ENCODE results near the gene CNBD2.
"Not testable (repeated sequence)": the region's sequence is repeated elsewhere in the genome, so short reads cannot be mapped to it uniquely, and the experiment has no call there.

The CNBD2 gene

DNA sequence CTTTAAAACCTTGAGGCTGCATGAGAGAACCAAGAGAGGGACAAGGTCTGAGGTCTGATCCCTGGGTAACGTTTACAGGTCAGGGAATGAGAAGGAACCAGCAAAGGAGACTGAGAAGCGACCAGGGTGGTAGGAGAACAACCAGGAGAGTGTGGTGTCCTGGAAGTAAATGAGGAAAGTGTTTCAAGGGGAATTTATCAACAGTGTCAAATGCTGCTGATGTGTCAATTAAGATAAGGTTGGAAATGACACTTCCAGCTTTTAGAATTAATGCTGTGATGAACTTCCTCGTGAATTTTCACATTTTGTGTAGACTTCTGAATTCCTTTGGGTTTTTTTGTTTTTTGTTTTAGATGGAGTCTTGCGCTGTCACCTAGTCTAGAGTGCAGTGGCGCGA is 83.7 kb downstream of the CNBD2 start:
- Histone ChIP-seq H3K4me3 (ENCODE audit: insufficient read depth, low read depth, low read length, poor library complexity, severe bottlenecking) (no peak overlapping the region), H3K27me3 (replicated peaks; ENCODE audit: control insufficient read depth, insufficient read depth, low read length, poor library complexity, severe bottlenecking) (no peaks in the 10 kb centered on the region), H3K9me3 (ENCODE audit: control insufficient read depth, low read length) (no peaks in the 10 kb centered on the region), H3K36me3 (ENCODE audit: control insufficient read depth, insufficient read depth, low read length) (no peaks in the 10 kb centered on the region), H3K4me1 (ENCODE audit: control insufficient read depth, insufficient read depth, low read length, poor library complexity, severe bottlenecking) (peaks cover 6% of the 10 kb centered on the region), H3K27ac (ENCODE audit: insufficient read depth, low read length, poor library complexity, severe bottlenecking) (no peak overlapping the region)
- no peak for DNase-seq

DNA sequence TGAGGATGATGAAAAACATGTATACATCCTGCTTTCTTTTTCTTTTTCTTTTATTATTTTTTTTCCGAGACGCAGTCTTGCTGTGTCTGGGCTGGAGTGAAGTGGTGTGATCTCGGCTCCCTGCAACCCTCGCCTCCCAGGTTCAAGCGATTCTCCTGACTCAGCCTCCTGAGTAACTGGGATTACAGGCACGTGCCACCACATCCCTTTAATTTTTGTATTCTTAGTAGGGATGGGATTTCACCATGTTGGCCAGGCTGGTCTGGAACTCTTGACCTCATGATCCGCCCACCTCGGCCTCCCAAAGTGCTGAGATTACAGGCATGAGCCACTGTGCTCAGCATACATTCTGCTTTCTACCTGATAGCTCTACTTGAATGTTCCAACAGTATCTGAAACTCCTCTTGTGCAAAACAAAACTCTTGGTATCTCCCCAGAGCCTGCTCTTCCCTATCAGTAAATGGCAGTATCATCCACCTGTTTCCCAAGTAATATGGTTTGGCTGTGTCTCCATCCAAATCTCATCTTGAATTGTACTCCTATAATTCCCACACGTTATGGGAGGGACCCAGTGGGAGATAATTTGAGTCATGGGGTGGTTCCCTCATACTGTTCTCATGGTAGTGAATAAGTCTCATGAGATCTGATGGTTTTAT is 85.6 kb downstream of the CNBD2 start:
- not testable (repeated sequence) for H3K27me3 ChIP-seq (replicated peaks; ENCODE audit: control insufficient read depth, insufficient read depth, low read length, poor library complexity, severe bottlenecking); H3K36me3 ChIP-seq (ENCODE audit: control insufficient read depth, insufficient read depth, low read length); DNase-seq; H3K9me3 ChIP-seq (ENCODE audit: control insufficient read depth, low read length); H3K27ac ChIP-seq (ENCODE audit: insufficient read depth, low read length, poor library complexity, severe bottlenecking); H3K4me1 ChIP-seq (ENCODE audit: control insufficient read depth, insufficient read depth, low read length, poor library complexity, severe bottlenecking); H3K4me3 ChIP-seq (ENCODE audit: insufficient read depth, low read depth, low read length, poor library complexity, severe bottlenecking)

DNA sequence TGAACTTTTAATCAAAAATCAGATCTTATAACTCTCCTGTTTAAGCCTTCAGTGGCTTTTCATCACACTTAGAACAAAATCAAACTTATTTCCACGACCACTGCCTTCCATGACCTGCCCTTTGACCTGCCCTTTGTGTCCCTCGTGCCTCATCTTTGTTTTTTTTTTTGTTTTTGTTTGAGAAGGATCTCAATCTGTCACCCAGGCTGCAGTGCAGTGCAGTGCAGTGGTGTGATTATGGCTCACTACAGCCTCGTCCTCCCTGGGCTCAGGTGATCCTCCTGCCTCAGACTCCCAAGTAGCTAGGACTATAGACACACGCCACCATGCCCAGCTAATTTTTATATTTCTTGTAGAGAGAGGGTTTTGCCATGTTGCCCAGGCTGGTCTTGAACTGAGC is 86.8 kb downstream of the CNBD2 start:
- Histone ChIP-seq H3K27ac (ENCODE audit: insufficient read depth, low read length, poor library complexity, severe bottlenecking) (no peak overlapping the region), H3K4me1 (ENCODE audit: control insufficient read depth, insufficient read depth, low read length, poor library complexity, severe bottlenecking) (peaks cover 6% of the 10 kb centered on the region), H3K9me3 (ENCODE audit: control insufficient read depth, low read length) (no peaks in the 10 kb centered on the region), H3K36me3 (ENCODE audit: control insufficient read depth, insufficient read depth, low read length) (no peaks in the 10 kb centered on the region), H3K27me3 (replicated peaks; ENCODE audit: control insufficient read depth, insufficient read depth, low read length, poor library complexity, severe bottlenecking) (no peaks in the 10 kb centered on the region), H3K4me3 (ENCODE audit: insufficient read depth, low read depth, low read length, poor library complexity, severe bottlenecking) (no peak overlapping the region)
- no peak for DNase-seq

DNA sequence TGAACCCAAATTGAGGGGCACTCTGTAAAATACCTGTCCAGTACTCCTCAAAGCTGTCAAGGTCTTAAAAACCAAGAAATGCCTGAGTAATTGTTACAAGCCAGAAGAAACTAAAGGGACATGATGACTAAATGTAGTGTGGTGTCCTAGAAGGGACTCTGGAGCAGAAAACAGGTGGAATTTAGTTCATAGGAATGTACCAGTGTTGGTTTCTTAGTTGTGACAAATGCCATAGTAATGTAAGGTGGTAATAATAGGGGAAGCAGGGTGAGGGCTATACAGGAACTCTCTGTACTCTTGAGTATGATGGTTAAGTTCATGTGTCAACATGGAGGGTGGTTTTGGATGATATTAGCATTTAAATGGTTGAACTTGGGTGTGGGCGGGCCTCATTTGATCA is 92.3 kb downstream of the CNBD2 start:
- no peak overlapping the region for H3K27ac ChIP-seq (ENCODE audit: insufficient read depth, low read length, poor library complexity, severe bottlenecking)
- no peak overlapping the region for H3K4me3 ChIP-seq (ENCODE audit: insufficient read depth, low read depth, low read length, poor library complexity, severe bottlenecking)
- no peaks in the 10 kb centered on the region for H3K27me3 ChIP-seq (replicated peaks; ENCODE audit: control insufficient read depth, insufficient read depth, low read length, poor library complexity, severe bottlenecking)
- no peak for DNase-seq
- peaks cover 9% of the 10 kb centered on the region for H3K4me1 ChIP-seq (ENCODE audit: control insufficient read depth, insufficient read depth, low read length, poor library complexity, severe bottlenecking)
- no peaks in the 10 kb centered on the region for H3K9me3 ChIP-seq (ENCODE audit: control insufficient read depth, low read length)
- no peaks in the 10 kb centered on the region for H3K36me3 ChIP-seq (ENCODE audit: control insufficient read depth, insufficient read depth, low read length)

DNA sequence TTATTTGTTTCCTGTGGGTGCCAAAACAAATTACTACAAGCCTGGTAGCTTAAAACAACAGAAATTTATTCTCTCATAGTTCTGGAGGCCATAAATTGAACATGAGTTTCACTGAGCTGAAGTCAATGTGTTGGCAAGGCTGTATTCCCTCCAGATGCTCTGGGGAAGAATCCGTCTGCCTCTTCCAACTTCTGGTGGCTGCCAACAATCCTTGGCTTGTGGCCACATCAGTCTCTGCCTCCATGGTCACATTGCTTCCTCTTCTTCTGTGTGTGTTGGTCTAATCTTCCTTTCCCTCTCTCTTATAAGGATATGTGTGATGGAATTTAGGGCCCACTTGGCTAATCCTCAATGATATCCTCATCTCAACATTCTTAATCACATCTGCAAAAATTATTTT is 93.4 kb downstream of the CNBD2 start:
- Histone ChIP-seq H3K4me1 (ENCODE audit: control insufficient read depth, insufficient read depth, low read length, poor library complexity, severe bottlenecking) (peaks cover 9% of the 10 kb centered on the region), H3K9me3 (ENCODE audit: control insufficient read depth, low read length) (no peaks in the 10 kb centered on the region), H3K27ac (ENCODE audit: insufficient read depth, low read length, poor library complexity, severe bottlenecking) (no peak overlapping the region), H3K36me3 (ENCODE audit: control insufficient read depth, insufficient read depth, low read length) (no peaks in the 10 kb centered on the region), H3K27me3 (replicated peaks; ENCODE audit: control insufficient read depth, insufficient read depth, low read length, poor library complexity, severe bottlenecking) (no peaks in the 10 kb centered on the region), H3K4me3 (ENCODE audit: insufficient read depth, low read depth, low read length, poor library complexity, severe bottlenecking) (no peak overlapping the region)
- DNase-seq: no peak

DNA sequence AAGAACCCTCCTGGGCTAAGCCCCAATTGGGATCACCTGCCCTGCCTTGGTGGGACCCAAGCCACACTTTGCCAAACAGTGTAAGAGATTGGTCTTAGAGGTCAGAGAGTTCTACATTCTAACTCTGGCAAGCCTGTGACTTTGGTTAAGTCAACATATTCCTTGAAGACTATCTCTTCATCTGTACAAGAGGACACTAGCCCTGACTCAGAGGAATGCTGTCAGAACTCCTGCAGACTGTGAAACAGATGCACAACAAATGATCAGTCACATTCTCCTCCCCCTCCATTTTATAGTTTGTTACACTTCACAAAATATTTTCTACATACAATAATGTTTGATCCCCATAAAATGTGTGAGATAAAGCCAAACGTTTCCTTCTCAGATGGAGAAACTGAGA is 94.4 kb downstream of the CNBD2 start:
- Histone ChIP-seq H3K27ac (ENCODE audit: insufficient read depth, low read length, poor library complexity, severe bottlenecking) (no peak overlapping the region), H3K4me3 (ENCODE audit: insufficient read depth, low read depth, low read length, poor library complexity, severe bottlenecking) (no peak overlapping the region), H3K4me1 (ENCODE audit: control insufficient read depth, insufficient read depth, low read length, poor library complexity, severe bottlenecking) (peaks cover 9% of the 10 kb centered on the region), H3K36me3 (ENCODE audit: control insufficient read depth, insufficient read depth, low read length) (no peaks in the 10 kb centered on the region), H3K27me3 (replicated peaks; ENCODE audit: control insufficient read depth, insufficient read depth, low read length, poor library complexity, severe bottlenecking) (no peaks in the 10 kb centered on the region), H3K9me3 (ENCODE audit: control insufficient read depth, low read length) (no peaks in the 10 kb centered on the region)
- DNase-seq: no peak

DNA sequence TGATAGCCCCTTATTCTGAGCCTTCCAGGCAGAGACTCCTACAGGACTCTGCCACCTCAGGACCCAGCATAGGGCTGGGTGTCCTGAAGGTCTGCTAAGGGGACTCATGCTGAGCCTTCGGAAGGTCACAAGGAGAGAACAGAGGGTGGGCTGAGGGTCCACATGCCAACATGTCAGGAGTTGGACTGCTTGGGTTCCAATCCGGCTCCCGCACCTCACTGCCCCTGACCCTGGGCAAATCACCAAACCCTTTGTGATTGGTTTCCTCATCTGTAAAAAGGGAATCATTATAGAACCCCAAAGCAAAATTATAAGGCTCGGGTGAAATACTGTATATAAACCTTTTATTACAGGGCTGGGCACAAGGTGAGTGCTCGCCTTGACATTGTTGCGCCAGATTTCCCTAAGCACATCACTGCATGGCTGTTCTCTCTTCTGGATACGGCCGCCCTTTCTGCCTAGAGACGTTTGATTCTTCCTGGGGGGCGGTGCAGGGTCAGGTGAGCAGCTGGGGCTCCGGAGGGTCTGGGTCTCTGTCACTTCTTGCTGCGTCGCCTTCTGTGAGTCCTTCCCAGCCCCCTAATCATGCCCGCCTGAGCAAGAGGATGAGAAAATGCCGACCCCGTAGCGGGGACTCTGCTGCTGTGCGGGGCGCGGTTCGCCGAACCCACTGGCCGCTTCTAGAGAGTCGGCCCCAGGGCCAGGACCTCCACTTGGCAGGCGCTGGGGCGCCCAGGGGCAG is 95.7 kb downstream of the CNBD2 start:
- Histone ChIP-seq H3K27ac (ENCODE audit: insufficient read depth, low read length, poor library complexity, severe bottlenecking) (peak overlapping the region; percentile 44), H3K27me3 (replicated peaks; ENCODE audit: control insufficient read depth, insufficient read depth, low read length, poor library complexity, severe bottlenecking) (no peaks in the 10 kb centered on the region), H3K4me1 (ENCODE audit: control insufficient read depth, insufficient read depth, low read length, poor library complexity, severe bottlenecking) (peaks cover 9% of the 10 kb centered on the region), H3K9me3 (ENCODE audit: control insufficient read depth, low read length) (no peaks in the 10 kb centered on the region), H3K36me3 (ENCODE audit: control insufficient read depth, insufficient read depth, low read length) (no peaks in the 10 kb centered on the region), H3K4me3 (ENCODE audit: insufficient read depth, low read depth, low read length, poor library complexity, severe bottlenecking) (peak overlapping the region; percentile 76)
- DNase-seq: no peak

DNA sequence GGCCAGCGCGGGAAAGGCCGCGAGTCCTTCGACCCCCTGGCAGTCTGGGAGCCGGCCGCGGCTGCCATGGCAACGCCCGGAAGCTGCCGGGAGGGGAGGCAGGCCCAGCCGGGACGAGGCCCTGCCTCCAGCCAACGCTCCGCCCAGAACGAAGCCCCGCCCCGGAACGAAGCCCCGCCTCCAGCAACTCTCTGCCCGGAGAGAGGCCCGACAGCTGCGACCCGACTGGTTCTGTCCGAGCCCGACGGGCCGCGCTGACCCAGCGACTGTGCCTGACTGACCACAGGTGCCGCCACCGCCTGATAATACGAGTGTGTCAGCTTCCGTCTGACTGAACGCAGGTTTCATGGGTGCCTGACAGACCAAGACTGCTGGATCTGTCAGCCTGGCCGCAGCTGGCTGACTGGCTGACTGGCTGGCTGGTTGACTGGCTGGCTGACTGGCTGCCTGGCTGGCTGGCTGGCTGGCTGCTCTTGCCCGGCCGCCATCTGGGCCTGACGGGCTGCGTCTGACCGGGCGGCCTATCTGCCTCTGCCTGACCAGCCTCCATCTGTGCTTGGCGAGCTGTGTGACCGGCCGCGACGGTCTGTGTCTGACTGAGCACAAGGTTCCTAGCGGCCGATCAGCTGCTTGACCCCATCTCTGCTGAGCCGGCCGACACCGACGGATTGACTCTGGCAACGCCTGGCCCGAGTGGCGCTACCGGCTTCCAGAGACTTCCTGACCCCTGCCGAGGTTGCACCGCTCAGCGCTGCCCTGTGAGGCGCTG is 96.5 kb downstream of the CNBD2 start:
- H3K27me3 ChIP-seq (replicated peaks; ENCODE audit: control insufficient read depth, insufficient read depth, low read length, poor library complexity, severe bottlenecking): no peaks in the 10 kb centered on the region
- no peaks in the 10 kb centered on the region for H3K36me3 ChIP-seq (ENCODE audit: control insufficient read depth, insufficient read depth, low read length)
- peak overlapping the region; percentile 76 for H3K4me3 ChIP-seq (ENCODE audit: insufficient read depth, low read depth, low read length, poor library complexity, severe bottlenecking)
- no peaks in the 10 kb centered on the region for H3K9me3 ChIP-seq (ENCODE audit: control insufficient read depth, low read length)
- peak; percentile 87 to 89 (median 88) for DNase-seq
- H3K27ac ChIP-seq (ENCODE audit: insufficient read depth, low read length, poor library complexity, severe bottlenecking): peak overlapping the region; percentile 44
- peaks cover 9% of the 10 kb centered on the region for H3K4me1 ChIP-seq (ENCODE audit: control insufficient read depth, insufficient read depth, low read length, poor library complexity, severe bottlenecking)

DNA sequence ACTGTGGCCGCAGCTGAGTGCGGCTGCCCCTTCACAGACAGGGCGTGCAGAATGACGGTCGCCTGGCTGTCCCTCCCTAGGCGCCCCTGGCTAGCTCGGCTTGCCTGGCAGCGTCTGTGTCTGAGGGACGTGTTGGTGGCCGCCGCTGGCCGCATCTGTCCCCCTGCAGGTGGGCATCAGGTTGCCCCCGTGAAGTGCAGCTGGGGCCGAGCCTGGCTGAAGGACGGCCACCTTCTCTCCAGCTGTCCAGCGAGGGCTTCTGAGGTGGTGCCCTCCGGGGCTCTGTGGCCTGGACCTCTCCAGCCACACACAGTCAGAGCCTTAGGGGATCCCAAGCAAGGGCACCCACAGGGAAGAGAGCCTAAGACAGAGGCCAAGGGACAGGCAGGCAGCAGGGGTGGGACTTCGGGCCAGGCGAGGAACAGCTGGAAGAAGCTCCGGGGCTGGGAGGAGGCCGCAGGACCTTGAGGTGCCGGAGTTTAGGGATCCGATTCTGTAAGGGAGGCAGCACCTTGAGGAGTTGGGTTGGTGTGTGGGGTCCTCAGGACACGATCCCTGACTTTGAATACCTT is 97.1 kb downstream of the CNBD2 start:
- DNase-seq: no peak
- Histone ChIP-seq H3K4me1 (ENCODE audit: control insufficient read depth, insufficient read depth, low read length, poor library complexity, severe bottlenecking) (peaks cover 9% of the 10 kb centered on the region), H3K9me3 (ENCODE audit: control insufficient read depth, low read length) (no peaks in the 10 kb centered on the region), H3K27ac (ENCODE audit: insufficient read depth, low read length, poor library complexity, severe bottlenecking) (no peak overlapping the region), H3K36me3 (ENCODE audit: control insufficient read depth, insufficient read depth, low read length) (no peaks in the 10 kb centered on the region), H3K4me3 (ENCODE audit: insufficient read depth, low read depth, low read length, poor library complexity, severe bottlenecking) (peak overlapping the region; percentile 76), H3K27me3 (replicated peaks; ENCODE audit: control insufficient read depth, insufficient read depth, low read length, poor library complexity, severe bottlenecking) (no peaks in the 10 kb centered on the region)

DNA sequence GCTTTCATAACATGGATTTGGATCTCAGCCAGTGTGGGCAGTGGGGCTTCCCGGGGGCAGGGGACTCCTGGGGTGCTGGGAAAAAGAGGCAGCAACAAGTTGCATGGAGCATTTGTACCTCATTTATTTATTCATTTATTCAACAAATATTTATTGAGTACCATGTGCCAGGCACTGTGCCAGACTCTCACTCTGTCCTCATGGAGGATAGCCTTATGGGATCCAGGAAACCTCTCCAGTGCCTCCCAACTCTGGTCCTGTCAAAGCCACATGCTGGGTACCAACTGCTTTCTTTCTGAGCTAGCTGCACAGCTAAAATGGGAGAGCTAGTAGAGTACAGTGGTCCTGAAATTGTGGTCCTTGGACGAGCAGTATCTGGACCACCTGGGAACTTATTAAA is 98.4 kb downstream of the CNBD2 start:
- peaks cover 9% of the 10 kb centered on the region for H3K4me1 ChIP-seq (ENCODE audit: control insufficient read depth, insufficient read depth, low read length, poor library complexity, severe bottlenecking)
- DNase-seq: no peak
- no peak overlapping the region for H3K27ac ChIP-seq (ENCODE audit: insufficient read depth, low read length, poor library complexity, severe bottlenecking)
- H3K27me3 ChIP-seq (replicated peaks; ENCODE audit: control insufficient read depth, insufficient read depth, low read length, poor library complexity, severe bottlenecking): no peaks in the 10 kb centered on the region
- no peak overlapping the region for H3K4me3 ChIP-seq (ENCODE audit: insufficient read depth, low read depth, low read length, poor library complexity, severe bottlenecking)
- no peaks in the 10 kb centered on the region for H3K9me3 ChIP-seq (ENCODE audit: control insufficient read depth, low read length)
- no peaks in the 10 kb centered on the region for H3K36me3 ChIP-seq (ENCODE audit: control insufficient read depth, insufficient read depth, low read length)

Measured in effector memory CD4-positive, alpha-beta T cell (primary cell).